AML-193 (cell line): Measurements from ENCODE around the gene TXNDC15.

Experiments used
- DNase-seq, 2 experiments: peaks; one replicate each; lab custom pipeline; 2025; lab: John Stamatoyannopoulos, UW

TXNDC15 gene

GRCh38 chr5:134918861-134919260 lies 44.7 kb downstream of the TXNDC15 start:
- no peak for DNase-seq

GRCh38 chr5:134920848-134921575 lies 46.8 kb downstream of the TXNDC15 start:
- no peak for DNase-seq

DNA sequence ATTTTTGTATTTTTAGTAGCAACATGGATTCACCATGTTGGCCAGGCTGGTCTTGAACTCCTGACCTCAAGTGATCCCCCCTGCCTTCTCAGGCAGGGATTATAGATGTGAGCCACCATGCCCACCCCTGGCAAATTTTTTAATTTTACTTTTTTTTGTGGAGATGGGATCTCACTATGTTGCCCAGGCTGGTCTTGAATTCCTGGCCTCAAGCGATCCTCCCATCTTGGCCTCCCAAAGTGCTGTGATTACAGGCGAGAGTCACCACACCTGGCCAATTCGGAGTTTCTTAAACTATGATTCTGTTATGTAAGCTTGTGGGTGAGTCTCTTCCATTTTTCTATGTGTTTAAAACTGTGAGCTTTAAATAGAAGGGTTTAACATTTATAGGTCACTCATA lies 58.3 kb downstream of the TXNDC15 start:
- no peak for DNase-seq

DNA sequence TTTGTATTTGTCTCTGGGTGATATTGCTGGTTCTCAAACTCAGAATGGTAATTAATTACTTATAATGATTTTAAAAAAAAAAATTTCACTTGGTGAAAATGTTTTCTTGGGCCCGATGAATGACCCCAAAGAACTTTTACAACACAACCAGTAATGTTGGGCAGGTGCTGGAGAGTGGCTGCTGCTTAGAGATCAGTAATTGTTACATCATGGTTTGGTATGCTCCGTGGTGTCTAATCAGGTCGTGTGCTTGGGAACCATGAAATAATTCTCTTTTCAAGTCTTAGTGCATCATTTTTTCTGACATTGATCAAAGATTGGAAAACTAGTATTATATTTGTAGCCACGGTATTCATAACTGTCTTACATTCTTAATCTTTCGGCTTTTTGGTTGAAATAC lies 60.0 kb downstream of the TXNDC15 start:
- DNase-seq: no peak

- DNase-seq: no peak
Measured at GRCh38 chr5:134935711-134936602, 61.8 kb downstream of the TXNDC15 start.

DNA sequence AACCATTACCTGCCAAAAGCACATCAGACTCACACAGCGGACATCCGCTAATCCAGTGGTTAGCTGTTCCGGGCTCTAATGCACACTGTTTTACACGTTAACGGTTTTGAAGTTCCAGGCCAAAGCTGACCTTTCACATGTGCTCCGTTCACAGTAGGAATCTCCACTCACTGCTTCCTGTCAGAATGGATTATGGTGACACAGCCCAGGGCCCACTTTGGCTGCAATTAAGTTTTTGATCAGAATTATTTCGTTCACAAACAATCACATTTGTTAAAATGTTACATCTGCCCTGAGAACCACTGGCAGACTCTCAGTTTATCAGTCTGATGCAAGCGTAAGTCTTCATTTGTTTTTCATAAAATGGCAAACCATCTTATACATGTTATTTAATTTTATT lies 63.4 kb downstream of the TXNDC15 start:
- DNase-seq: no peak

DNA sequence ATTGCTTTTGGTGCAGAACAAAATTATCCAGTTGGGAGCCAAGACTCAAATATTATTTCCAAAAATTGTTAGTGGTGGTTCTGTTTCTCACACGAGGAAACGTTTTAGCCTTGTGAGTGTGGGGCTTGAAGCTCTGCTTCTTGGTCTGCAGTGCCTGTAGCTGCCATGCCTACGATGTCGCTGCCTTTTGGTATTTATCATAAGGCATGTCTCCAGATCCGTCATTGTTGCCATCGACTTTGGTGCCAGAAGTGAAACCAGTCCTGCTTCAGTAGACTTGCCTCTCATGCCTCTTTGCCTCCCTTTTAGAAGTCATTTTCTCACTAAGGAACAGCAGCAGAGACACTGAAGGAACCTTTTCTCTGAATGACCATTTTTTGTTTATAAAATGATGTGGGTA lies 63.9 kb downstream of the TXNDC15 start:
- no peak for DNase-seq

GRCh38 chr5:134939500-134939899 lies 65.3 kb downstream of the TXNDC15 start:
- DNase-seq: no peak

- no peak for DNase-seq
Measured at GRCh38 chr5:134943547-134943946, 69.4 kb downstream of the TXNDC15 start.

DNA sequence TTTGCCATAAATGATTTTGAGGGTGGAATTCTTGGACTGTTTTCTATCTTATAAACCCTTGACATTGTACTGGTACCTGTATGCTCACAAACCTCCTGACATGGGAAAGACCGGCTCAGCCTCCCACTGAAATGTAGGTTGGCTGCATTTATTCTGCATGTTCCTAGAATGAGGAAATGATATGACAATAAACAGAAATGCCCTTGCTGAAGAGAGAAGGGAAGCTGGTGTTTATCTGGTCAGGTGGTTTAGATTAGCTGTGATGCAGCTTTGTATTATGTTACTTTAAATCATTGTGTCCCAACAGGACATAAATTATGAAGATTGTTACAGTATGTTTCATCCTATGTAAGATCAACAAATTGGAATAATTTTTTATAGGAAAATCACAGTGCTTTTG lies 70.5 kb downstream of the TXNDC15 start:
- no peak for DNase-seq

GRCh38 chr5:134945041-134945440 lies 70.9 kb downstream of the TXNDC15 start:
- DNase-seq: no peak

DNA sequence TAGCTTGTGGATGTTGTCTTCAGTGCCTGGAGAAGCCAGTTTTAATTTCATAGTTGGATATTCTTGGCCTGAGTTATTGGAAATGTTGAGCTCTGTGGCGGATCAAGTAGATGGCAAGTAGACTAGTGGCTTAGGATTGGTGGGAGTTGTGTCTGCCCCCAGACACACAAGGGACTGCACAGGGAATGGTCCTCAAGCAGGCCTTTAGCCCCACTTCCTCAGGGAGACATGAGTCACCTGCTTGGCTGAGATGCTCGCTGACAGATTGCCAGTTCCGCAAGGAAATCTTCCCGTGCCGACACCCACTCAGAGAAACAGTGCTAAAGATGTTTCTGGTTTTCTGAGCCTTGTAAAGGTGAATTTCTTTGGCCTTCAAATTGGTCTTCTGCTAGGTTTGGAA lies 74.7 kb downstream of the TXNDC15 start:
- DNase-seq: no peak

- no peak for DNase-seq
Measured at GRCh38 chr5:134949316-134949715, 75.1 kb downstream of the TXNDC15 start.
